NCI-H748 (cell line): ENCODE data around the gene CTTNBP2NL.

Experiments
- DNase-seq: peaks from one replicate; lab custom pipeline; 2025; ENCODE audit not compliant: unreplicated experiment; lab: John Stamatoyannopoulos, UW

The CTTNBP2NL gene, protein sequence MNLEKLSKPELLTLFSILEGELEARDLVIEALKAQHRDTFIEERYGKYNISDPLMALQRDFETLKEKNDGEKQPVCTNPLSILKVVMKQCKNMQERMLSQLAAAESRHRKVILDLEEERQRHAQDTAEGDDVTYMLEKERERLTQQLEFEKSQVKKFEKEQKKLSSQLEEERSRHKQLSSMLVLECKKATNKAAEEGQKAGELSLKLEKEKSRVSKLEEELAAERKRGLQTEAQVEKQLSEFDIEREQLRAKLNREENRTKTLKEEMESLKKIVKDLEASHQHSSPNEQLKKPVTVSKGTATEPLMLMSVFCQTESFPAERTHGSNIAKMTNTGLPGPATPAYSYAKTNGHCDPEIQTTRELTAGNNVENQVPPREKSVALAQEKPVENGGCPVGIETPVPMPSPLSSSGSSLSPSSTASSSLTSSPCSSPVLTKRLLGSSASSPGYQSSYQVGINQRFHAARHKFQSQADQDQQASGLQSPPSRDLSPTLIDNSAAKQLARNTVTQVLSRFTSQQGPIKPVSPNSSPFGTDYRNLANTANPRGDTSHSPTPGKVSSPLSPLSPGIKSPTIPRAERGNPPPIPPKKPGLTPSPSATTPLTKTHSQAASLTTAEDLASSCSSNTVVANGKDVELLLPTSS

DNA sequence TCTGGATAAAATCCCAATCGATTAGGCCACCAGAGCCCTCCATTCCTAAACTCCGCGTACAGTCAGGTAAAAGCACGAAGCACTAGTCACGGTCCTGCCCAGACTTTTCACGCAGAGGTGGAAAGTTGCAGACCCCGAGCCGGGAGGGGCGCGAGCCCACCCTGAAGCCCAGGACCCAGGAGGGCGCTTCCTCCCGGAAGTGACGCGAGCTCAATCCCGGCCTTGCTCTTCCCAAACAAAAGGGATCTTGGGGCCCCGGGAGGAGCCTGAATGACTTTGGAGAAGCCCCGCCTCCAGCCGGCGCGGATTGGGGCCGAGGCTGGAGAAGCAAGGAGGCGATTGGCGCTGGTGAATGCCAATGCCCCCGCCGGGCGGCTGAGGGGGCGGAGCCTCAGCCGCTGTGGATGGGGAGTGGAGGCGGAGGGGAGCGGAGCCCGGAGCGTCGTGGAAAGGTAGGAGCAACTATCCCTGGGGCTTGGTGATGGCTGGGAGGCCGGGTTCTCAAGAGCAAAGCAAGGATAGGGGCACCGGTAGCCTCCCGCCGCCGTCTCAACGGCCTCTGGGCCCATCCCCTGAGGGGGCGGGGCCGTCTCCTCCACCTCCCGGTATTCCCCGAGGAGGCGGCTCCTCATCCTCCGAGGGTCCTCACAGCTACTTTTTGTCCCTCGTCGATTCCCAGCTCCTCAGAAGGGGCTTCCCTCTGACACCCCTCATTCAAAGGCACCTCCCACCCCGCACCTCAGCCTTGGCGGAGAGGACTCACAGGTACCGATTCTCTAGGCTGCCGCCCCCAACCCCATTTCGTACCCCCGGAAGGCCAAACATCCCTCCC is at the start of gene CTTNBP2NL:
TSS of gene CTTNBP2NL (plus strand) at position 394 of the 832 bp plus-strand sequence. CDS start 19,952 bp downstream, outside the sequence.
- DNase-seq = peak; percentile 99

DNA sequence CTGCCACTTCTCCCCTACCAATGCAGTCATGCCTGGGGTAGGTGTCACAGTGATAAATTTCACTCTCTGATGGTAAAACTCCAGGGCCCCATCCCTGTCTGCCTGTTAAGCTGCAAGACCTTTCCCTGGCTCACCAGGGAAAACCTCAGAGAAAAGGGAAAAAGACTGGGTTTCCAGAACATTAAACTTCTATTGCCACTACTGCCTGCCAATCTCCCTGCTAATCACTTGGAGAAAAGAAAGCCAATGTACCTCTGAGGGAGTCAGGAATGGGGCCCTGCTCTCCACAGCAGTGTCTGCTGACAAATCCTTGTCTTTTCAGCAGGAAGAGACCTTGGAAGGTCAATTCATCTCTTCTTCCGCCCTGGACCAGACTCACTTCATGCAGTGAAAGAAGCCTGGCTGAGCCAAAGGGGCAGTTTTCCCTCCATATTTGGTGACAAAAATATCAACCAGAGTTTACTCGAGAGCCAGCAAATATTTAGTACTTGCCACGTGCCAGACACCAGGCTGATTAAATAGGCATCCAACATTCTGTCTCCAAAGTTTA is 49.1 kb upstream of the CTTNBP2NL start:
- no peak for DNase-seq

DNA sequence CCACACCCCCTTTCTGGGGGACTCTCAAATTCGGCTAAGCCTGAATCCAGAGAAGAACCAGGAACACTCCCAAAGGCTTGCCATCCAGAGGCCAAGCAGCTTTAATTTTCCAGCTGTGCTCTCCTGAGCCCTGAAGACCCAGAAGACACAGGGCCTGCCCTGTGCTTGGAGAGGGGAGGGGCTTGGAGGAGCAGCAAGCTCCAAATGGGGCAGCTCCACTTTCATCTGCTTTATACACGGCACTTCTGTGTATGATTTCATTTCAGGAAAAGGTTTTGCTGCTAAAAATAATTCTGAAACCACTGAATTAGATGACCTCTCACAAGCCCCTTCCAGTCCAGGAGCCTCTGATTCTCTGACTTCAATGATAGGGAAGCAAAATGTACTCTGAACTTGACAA is 39.2 kb upstream of the CTTNBP2NL start:
- DNase-seq = no peak

DNA sequence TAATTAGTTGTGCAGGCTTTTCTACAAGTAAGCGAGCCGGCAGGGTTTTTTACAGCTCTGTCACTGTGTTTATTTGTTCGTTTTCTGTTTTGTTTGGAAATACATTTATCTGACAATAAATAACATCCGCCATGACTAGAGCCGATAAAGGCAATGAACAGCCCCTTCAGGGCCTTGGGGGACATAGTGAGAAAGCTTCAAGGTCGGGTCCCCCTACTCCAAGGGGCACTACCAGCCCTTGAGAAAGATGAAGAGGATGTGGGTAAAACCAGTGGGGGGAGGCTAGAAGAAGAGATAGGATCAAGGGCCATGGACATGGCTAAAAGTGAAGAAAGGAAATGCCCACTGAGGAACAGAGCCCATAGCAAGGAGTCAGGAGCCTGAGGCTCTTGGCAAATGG is 38.5 kb upstream of the CTTNBP2NL start:
- DNase-seq = no peak

DNA sequence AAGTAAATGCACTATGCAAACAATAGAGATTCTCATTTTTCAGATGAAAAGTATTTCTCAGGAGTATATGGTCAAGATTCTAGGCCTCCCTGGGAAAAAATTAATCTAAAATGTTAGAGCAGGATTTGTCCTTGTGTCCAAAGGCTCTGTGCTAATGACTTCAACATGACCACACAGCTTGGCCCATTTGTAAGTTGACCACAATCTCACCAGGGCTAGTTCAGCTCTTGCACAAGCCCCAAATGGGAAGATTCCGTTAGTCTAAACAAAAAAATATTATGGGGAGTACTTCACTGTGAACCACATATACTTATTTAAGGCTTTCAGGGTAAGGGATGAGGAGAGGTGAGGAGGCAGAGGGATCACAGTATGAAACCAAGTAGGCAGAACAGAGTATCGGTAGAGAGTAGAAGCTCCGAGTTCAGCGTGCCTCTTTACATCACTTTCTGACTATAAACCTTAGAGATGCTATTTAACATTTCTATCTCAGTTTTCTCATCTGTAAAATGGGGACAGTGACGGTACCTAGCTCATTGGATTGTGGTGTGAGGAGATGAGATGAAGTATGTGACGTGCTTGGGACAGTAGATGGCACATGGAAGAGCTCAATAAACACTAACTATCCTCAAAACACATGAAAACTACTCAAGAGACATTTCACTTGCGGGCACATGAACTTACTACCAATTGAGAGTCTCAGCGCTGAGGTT is 37.8 kb upstream of the CTTNBP2NL start:
- no peak for DNase-seq

DNA sequence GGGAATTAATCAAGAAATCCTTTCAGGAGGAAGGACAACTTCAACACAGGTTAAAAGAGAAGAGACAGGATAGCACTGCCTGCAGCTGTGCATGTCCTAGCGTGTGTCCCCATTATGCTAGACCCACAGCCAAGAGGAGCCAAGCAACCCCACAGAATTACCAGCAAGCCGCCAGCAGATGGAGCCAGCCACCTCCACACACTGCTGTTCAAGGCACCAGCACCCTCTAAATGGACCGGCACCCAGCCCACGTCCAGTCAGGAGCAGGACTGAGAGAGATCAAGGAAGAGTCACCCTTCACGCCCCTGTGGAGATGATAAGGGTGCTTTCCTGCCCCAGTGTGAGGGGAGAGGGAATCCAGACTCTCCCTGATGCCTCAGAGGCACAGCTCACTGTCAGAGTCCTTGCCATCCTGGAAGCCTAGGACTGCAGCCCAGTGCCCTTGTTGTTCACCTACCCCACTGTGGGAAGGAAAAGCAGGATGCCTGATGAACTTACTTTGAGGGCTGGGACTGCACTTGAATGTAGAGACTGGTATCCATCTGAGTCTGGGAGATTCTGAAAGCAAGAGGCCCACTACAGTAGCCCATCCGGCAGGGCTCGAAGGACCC is 37.1 kb upstream of the CTTNBP2NL start:
- DNase-seq = peak; percentile 35

DNA sequence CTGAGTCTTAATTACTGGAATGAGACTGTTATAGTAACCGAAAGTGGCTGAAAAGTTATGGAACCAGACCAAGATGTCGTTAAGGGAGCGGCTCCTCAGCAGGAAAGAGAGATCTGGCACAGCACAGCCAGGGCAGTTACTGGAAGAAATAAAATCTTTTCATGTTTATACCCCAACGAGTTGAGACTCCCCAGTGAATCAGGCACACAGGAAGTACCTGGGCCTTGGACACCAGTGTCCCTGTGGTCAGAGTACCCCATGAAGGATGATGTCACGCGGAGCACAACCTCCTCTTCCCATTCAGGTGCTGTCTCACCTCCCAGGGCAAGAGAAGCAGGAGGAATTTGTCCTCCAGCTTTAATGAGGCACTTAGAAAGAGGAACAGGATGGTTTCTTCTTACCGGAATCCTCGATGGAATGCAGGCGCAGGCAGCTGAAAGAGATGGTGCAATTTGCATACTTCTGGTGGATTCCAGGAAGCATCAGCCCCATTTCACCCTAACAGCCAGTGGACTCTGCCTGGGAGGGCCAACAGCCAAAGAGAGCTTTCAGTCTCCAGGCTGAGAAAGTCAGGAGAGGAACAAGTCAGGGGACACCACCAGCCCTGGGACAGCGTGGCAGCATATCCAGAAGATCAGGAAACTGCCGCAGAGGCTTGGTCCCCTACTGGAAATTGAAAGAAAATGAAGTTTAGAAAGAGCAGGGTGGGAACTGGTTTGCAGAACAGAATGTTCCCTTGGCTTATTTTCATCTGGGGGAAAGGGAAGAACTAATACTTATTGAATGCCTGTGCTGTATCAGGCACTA is 35.9 kb upstream of the CTTNBP2NL start:
- DNase-seq = no peak

DNA sequence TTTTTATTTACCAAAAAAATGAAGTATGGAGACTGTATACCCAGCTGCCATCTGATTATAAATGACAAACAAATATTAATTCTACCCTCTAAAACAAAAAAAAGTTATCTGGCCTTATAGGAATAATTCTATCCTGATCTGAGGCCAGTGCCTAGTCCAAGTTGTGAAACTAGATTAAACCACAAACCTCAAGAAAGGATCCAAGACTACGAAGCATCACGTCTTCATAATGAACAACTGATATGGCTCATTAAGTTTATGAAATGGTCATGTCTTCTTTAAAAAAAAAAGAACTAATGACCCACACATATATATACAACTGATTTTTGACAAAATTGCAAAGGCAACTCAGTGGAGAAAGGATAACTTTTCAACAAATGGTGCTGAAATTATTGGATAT is 32.4 kb upstream of the CTTNBP2NL start:
- no peak for DNase-seq

DNA sequence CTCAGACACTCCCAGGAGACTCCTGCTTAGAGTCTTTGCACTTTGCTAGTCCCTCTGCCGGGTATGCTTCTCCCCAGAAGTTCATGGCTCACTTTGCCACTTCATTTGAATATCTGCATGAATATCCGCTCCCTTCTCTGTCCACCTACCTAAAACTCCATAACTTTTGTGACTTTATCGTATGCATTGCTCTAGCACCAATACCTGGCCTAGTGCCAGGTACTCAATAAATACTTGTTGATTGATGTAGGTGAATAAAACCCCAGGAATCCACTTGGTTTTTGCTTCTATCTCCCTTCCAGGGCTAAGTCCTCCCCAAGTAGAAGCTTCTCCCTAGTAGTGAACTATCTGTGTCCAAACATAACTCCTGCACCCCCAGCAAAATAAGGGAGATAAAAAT is 27.8 kb upstream of the CTTNBP2NL start:
- DNase-seq = no peak

DNA sequence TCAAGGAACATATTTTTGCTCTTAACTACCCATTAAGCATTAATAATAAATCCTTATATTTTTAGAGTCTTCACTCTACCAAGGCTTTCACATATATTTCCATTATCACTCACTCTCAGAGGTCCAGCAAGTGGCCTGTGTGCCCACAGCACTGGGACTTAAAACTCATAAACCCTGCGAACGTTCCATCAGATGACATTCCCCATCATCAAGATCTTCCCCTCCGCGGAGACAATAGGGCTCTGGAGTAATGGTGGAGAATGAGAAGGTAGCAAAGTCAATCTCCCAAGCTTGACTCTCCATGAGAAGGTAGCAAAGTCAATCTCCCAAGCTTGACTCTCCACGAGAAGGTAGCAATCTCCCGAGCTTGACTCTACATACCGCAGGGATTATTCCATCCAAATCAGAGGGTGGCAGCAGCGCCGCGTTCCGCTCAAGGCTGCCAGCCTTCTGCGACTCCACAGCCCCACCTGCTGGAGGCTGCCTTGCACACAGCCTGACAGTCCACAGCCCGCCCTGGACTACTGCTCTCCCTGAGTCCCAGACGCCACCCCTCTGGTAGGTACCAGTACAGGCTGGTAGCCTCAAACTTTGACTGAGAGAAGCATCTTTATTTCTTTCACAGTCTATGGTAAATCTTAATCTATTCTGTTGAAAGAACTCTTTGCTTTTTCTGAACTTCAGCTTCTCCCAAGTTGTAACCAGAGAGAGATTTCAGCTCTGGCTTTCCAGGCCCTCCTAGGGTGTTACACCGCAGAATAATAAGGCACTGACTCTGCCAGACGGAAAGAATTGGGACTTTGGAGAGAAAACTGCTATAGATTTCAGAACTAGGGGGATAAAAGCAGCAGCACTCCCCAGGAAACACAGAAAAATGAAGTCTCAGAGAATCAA is 26.4 kb upstream of the CTTNBP2NL start:
- peak; percentile 73 for DNase-seq

DNA sequence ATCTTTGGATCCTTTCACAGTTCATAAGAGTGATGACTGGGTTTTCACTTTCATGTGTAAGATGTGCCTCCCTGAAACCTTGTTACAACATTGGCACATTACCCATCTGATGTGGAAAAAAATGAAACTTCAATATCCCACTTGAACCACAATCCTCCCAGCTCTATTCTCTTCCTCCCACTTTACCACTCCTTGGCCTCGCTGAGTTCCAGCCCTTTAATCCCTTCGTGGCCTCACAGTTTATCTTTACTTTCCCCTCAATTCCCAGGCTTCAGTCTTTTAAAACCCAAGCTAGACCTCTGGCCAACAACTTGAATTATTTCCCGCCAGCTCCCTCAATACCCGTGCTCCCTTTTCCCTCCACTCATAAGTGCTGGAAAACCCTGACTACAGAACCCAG is 25.0 kb upstream of the CTTNBP2NL start:
- no peak for DNase-seq

DNA sequence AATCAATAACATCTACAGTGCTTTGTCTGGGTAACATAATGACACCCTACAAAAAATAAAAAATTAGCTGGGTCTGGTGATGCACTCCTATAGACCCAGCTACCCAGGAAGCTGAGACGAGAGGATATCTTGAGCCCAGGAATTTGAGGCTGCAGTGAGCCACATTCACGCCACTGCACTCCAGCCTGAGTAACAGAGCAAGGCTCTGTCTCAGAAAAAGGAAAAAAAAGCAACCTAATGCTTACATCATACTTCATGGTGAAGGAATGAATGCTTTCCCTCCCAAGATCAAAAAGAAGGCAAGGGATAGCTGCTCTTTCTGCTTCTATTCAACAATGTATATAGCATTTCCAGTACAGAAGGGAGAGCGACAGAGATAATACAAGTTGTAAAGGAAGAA is 24.2 kb upstream of the CTTNBP2NL start:
- DNase-seq = no peak

DNA sequence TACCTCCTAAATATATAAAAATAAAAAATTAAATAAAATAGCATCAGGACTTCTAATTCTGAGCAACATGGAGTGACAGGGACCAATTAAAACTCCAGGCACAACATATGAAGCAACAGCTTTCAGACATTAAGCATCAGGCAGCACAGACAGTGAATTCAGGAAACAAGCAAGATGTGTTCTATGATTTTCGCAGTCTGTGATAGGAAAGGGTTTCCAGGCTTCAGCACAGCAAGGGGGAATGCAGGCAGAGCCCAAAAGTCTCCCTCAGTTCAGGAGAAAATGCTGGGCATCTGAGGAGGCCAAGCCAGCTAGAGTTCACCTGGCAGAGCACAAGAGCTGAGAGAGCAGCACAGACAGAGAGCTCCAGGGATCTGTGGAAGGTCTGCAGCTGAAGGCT is 22.2 kb upstream of the CTTNBP2NL start:
- no peak for DNase-seq

DNA sequence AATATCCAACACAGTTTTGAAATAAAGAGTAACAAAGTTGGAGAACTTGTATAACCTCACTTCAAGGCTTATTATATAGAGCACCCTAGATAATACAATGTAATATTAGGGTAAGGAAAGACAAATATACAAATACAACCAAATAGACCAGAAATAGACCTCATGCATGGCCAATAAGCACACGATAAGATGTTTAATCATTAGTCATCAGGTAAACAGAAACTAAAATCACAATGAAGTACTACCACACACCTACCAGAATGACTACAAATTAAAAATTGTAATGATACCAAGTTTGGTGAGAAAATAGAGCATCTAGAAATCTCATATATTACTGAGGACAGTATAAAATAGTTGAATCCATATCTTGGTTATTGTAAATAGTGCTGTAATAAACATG is 20.3 kb upstream of the CTTNBP2NL start:
- DNase-seq = no peak

DNA sequence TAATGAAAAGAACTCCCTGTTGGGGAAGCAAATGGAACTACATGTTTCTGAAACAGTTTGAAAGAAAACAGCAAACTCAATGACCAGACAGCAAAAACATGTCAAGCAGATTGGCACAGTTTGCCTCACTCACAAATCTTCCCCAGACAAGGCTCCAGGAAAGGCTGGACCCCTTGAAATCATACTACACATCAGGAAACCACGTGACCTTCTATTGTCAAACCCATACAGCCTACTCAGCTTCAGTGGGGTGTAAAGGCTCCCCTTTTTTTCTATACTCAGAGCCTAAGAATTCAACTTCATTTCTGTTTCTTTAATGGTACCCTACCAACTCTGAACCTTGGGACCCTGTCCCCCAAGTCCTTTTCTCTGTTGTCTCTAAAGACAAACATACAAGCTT is 15.7 kb upstream of the CTTNBP2NL start:
- no peak for DNase-seq

DNA sequence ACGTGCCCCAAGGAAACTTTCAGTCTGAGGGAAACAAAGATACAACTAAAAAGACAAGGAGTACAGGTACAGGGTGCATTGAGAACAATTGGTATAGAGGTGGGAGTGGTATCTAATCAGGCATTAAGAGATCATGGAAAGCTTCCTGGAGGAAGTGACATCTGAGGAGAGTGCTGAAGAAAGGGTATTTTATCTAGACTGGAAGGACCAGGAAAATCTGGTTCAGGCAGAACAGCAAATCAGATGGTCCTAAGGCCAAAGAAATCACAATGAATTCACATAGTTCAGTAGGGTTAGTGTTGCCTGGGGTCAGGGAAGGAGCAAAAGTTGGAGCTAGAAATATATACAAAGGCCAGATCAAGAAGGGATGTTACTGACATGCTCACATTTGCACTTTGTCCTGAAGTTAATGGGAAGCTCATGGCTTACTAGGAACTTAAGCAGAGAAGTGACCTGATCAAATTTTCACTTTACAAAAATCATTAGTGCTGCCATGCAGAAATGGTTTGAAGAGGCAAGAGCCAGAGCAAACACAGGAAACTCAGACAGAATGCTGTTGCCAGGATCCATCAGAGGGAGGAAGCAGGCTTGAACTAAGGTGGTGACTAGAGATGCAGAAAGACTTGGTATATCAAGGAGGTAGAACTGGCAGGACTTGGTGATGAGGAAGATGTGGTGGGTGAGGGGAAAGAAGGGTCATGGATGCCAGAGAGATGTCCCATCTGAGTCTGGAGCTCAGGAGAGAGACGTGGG is 14.5 kb upstream of the CTTNBP2NL start:
- no peak for DNase-seq

DNA sequence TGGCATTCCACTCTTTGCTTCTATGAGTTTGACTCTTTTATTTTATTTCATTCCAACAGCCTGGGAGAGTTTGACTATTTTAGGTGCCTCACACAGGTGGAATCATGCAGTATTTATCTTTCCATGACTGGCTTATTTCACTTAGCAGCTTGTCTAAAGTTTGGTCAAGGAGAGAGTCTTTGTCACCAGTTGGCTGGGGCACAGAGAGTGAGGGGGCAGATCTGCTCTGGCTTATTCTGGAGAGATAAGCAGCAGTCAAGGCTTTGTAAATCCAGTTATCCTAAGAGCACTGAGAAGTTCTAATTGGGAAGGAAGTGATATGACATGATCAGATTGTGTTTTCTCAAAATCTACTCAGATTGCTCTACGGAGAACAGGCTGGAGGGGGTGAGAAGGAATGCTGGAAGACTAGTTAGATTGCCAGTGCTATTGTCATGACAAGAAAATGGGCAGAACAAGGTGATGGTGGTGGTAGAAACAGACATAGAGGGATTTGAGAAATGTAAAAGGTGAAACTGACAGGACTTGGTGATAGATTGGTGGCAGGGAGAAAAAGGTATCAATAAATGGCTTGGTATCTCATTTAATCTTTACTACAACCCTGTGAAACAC is 12.1 kb upstream of the CTTNBP2NL start:
- no peak for DNase-seq
